Urothelium cell line (cell line): Measurements from ENCODE around the gene TAF4.
"Not testable (repeated sequence)": the region's sequence is repeated elsewhere in the genome, so short reads cannot be mapped to it uniquely, and the experiment has no call there.

Experiments
- DNase-seq: peaks from one replicate; pipeline ENCODE4 v3.0.0; 2011; ENCODE audit warnings: low spot score, mixed read lengths
- FAIRE-seq: peaks from 2 replicates; lab custom pipeline; 2011; peaks lifted over from hg19 to GRCh38; lab: Jason Lieb, UNC

The TAF4 gene, protein sequence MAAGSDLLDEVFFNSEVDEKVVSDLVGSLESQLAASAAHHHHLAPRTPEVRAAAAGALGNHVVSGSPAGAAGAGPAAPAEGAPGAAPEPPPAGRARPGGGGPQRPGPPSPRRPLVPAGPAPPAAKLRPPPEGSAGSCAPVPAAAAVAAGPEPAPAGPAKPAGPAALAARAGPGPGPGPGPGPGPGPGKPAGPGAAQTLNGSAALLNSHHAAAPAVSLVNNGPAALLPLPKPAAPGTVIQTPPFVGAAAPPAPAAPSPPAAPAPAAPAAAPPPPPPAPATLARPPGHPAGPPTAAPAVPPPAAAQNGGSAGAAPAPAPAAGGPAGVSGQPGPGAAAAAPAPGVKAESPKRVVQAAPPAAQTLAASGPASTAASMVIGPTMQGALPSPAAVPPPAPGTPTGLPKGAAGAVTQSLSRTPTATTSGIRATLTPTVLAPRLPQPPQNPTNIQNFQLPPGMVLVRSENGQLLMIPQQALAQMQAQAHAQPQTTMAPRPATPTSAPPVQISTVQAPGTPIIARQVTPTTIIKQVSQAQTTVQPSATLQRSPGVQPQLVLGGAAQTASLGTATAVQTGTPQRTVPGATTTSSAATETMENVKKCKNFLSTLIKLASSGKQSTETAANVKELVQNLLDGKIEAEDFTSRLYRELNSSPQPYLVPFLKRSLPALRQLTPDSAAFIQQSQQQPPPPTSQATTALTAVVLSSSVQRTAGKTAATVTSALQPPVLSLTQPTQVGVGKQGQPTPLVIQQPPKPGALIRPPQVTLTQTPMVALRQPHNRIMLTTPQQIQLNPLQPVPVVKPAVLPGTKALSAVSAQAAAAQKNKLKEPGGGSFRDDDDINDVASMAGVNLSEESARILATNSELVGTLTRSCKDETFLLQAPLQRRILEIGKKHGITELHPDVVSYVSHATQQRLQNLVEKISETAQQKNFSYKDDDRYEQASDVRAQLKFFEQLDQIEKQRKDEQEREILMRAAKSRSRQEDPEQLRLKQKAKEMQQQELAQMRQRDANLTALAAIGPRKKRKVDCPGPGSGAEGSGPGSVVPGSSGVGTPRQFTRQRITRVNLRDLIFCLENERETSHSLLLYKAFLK

DNA sequence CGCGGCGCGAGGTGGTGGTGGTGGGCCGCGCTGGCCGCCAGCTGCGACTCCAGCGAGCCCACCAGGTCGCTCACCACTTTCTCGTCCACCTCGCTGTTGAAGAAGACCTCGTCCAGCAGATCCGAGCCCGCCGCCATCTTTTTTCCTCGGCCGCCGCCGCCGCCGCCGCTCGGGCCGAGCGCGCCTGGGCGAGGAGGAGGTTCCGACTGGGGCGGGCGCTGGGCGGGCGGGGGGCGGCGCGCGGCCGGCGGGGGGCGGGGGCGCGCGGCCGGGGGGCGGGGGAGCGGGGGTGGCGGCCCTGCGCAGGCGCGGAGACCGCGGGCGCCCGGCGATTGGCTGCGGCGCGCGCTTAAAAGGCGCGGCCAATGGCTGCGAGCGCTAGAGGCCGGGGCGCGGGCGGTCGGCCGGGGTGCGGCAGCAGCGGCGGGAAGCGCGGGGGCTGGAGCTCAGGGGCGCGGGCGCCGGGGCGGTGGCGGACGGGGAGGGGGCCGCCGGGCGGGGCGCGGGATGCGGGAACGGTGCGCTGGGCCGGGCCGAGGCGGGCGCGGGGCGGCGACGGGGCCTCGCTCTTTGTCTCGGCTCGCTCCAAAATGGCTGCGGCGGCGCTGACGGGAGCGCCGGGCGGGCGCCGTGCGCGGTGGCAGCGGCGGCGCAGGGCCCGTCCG lies at the start of gene TAF4:
TSS of gene TAF4 (minus strand) at position 208 of the 665 bp plus-strand sequence. CDS start at position 137, 71 bp downstream.
- FAIRE-seq (peak; percentile 52), DNase-seq (peak; percentile 100)

DNA sequence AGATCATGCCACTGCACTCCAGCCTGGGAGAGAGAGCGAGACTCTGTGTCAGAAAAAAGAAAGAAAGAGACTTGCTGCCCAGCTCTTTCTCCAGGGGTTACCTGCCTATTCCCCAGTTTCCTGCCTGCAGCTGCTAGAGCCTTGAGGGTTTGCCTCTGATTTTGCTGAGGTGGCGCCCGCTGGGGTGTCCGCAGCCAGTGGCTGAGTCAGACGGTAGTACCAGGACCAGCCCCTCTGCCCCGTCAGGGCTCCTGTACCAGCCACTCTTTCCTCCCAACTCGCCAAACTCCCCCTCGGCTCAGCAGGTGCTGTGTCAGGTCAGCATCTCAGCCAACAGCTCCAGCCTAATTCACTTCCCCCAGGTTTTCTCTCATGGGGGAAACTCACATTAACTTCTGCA lies 49.2 kb upstream of the TAF4 start:
- DNase-seq (no peak), FAIRE-seq (no peak)

DNA sequence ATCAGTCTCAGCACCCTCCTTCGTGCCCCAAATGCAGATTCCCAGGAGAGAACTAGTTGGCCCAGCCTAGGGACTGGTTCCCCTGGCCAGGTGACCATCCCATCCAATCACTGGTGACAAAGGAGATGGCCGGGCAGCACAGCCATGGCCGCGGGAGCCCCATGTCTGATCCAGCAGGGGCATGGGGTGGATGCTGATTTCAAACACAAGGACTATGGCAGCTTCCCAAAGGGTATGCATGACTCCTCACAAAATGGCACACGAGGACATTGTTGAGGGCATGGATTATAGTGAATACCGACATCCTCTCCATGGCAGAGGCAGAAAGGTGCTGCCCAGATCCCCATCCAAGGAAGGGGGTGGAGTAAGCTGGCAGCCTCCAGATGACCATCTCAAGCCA lies 46.7 kb upstream of the TAF4 start:
- FAIRE-seq = no peak
- no peak for DNase-seq

DNA sequence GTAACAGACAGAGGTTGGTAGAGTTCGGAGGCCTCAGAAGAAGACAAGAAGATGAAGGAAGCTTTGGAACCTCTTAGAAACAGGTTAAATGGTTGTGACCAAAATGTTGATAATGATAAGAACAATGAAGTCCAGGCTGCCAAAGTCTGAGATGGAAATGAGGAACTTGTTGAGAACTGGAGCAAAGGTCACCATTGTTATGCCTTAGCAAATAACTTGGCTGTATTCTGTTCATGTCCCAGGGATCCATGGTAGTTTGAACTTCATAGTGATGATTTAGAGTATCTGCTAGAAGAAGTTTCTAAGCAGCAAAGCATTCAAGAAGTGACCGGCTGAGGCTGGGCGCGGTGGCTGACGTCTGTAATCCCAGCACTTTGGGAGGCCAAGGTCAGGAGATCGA lies 45.5 kb upstream of the TAF4 start:
- DNase-seq (no peak), FAIRE-seq (no peak)

DNA sequence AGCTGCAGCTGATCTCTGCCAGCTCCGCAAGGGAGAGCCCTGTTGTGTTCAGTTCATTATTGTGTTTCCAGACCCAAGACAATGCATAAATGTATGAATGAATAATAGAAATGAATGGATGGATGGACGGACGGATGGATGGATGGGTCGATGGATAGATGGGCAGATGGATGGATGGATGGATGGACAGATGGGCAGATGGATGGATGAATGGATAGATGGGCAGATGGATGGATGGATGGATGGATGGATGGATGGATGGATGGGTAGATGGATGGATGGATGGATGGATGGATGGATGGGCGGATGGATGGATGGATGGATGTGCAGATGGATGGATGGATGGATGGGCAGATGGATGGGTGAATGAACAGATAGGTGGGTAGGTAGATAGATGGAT lies 39.9 kb upstream of the TAF4 start:
- no peak for DNase-seq
- FAIRE-seq = peak; percentile 97

DNA sequence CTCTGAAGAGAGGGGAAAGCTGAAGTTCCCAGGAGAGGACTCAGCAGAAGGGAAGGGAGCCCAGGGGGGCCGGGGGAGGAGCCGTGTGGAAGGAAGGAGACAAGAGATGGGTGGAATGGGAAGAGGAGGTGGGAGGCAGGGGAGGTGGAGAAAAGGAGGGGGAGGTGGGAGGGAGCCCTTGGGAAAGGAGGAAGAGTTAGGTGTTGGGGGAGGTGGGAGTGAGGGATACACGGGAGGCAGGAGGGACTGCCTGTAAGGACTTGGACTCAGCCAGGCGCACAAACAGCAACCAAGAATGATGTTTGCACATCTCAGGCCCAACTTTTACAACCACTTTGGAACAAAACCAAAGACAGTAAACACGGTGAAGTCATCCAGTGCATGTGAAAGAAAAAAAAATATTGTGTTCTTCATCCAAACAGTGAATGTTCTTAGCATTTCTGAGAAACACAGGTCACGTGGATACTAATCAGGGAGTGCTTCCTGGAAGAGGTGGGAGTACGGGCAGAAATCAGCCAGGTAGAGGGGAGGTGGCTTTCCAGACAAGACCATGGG lies 39.2 kb upstream of the TAF4 start:
- DNase-seq (no peak), FAIRE-seq (peak; percentile 32)

DNA sequence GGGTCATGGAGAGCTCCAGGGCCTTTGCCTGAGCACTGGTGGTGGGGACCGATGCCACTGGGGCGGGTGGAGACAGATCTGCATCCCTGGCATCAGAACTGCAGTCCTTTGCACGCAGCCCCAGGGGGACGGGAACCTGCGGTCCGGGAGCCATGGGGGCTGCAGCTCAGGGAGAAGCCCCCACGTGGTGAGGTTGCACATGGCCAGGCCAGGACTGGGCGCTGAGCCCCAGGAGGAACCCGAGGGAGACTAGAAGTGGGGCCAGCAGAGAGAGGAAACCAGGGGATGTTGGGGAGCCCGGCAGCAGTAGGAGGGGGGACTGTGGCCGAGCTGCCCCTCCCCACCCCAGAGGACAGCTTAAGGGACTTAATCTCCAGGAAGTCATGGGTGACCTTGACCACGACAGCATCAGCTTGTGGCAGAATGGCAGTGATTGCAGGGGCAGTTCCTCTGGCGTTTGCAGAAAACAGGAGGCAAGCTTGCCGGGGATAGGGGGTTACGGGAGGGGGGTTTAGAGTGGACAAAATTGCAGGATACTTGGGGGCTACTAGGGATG lies 38.6 kb upstream of the TAF4 start:
- FAIRE-seq (no peak), DNase-seq (no peak)

DNA sequence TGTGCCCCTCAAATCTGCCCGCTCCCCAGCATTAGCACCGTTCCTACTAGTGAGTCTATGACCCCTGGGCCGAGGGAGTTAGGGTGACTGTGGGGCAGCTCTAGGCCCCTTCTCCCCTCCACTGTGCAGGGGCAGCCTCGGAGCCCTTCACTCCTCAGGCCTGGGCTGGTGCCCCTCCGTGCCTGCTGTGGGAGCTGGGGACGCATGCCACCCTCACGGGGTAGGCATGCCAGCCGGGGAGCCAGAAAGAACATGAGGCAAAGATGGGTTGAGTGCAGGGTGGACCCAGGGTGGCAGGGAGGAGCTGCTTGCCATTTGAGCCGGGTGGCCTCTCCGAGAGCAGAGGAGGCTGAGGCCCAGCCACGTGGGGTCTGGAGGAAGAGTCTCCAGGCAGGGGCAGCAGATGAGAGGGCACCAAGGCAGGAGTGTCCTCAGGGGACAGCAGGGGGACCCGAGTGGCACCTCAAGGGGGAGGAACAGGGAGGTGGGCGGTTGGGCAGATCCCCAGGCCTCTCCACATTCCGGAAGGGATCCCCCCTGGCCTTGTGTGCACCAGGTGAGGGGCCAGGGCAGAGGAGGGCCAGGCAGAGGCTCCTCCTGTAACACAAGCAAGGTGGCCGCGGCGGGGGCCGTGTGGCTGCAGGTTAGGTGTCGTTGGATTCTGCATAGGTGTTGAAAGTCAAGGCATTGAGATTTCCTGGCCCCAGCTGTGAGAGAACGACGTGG lies 38.0 kb upstream of the TAF4 start:
- no peak for DNase-seq
- FAIRE-seq = no peak

DNA sequence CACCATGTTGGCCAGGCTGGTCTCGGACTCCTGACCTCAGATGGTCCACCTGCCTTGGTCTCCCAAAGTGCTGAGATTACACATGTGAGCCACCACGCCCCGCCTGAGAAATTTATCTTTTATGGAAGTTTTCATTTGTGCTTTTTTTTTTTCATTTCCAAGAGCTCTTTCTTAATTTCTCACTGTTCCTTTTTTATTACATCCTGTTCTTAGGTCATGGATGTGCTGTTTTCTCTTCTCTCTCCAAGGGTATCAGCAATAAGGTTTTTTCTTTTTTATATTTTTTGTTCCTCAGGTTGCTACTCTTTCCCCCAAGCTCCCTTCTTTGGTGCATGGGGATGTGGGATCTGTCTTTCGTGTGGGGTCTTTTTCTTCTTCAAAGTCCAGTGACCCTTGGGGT lies 35.4 kb upstream of the TAF4 start:
- FAIRE-seq (no peak), DNase-seq (no peak)

DNA sequence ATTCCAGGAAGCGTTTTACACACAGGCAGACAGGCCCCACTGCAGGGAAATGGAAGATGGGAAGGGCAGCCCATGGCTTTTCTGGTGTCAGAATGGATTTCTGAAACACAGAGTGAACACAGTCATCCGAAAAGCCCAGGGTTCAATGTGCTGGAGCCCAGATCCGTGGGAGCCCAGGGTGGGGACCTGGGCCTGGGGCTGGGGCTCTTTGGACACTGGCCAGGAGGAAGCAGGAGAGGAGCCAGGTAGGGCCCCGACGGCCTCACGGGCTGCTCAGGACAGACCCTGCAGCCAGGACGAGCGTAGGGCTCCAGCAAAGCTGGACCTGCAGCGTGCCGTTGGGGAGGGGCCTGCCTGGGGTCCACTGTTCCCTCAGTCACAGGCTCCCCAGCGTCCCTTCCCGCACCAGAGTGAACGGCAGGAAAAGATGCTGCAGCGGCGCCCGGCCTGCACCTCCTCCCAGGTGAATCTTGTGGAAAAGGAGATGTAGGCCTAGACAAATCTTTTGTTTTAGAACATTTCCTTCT lies 32.3 kb upstream of the TAF4 start:
- DNase-seq = no peak
- no peak for FAIRE-seq

DNA sequence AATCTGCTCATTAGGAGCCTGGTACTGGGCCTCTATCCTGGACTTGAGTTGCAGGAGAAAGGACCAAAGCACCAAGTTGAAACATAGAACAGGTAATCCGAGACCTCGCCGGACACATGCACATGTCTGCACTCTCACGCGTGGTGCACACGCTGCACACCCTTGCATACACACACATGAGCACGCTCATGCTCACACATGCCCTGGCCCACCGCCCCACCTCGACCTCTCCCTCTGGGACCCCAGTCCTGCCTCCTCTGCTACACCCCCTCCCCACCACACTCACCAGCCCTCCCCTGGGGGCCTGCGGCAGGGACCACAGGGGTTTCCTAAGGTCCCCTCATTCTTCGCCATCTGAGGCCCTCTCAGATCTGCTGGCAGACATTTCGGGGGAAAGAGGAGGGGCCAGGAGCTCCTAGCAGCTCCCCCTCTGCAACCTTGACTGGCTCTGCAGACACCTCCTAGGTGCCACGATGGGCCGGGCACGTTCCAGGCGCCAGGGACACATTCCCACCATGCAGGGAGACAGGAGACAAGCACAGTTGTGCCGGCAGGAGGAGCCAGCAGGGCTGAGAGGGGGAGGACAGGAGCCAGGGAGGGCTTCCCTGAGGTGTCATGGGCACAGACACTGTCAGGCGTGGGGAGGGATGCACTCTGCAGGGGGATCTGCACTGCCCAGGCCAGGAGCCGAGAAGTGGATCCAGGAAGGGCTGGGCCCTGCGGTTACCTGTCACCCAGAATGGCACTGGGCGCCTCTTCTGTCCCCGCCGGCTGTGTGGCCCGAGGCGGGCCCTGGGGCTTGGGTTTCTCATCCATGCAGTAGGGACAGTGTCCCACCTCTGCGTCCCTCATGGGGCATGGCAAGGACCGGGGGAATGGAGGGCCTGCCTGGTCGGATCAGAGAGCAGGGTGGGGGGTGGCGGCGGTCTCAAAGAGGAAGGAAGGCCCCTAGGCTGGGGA lies 31.0 kb upstream of the TAF4 start:
- FAIRE-seq = peak; percentile 9
- no peak for DNase-seq

DNA sequence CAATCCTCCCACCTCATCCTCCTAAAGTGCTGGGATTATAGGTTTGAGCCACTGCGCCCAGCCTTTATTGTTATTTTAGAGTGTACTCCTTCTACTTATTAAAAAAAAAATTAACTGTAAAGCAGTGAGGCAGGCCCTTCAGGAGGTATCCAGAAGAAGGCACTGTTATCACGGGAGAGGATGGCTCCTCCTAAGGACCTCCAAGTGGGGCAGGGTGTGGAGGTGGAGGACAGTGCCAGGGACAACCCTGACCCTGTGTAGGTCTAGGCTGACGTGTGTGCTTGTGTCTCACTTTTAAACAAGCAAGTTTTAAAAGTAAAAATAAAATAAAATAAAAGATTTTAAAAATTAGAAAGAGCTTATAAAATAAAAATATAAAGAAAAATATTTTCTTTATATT lies 23.7 kb upstream of the TAF4 start:
- DNase-seq = no peak
- FAIRE-seq = no peak

DNA sequence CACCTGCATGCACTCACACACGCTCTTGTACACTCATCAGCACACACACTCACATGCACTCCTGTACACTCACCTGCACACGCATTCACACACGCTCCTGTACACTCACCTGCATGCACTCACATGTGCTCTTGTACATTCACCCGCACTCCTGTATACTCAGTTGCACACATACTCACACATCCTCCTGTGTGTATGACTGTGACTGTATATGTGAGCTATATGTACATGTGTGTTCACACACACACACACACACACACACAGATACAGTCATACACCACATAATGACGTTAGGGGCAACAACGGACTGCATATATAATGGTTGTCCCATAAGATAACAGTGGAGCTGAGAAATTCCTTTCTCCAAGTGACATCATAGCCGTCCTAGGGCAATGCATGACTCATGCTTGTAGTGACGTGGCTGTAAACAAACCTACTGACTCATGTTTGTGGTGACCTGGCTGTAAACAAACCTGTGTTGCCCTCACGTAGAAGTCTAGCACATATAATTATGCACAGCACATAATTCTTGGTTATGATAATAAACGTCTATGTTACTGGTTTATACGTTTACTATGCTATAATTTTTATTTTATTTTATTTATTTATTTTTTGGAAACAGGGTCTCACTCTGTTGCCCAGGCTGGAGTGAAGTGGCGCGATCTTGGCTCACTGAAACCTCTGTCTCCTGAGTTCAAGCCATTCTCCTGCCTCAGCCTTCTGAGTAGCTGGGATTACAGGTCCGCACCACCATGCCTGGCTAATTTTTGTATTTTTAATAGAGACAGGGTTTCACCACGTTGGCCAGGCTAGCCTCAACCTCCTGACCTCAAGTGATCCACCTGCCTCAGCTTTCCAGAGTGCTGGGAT lies 22.8 kb upstream of the TAF4 start:
- FAIRE-seq = peak; percentile 97

DNA sequence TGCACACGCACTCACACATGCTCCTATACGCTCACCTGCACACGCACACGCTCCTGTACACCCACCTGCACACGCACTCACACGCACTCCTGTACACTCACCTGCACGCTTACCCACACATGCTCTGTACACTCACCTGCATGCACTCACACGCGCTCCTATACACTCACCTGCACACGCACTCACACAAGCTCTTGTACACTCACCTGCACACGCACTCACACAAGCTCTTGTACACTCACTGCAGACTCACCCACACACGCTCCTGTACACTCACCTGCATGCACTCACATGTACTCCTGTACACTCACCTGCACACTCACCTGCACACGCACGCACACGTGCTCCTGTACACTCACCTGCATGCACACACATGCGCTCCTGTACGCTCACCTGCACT lies 22.0 kb upstream of the TAF4 start:
- FAIRE-seq (no peak), DNase-seq (no peak)

More for the DNA sequence above, 22.8 kb upstream of the TAF4 start:
- peak; percentile 86 for DNase-seq

DNA sequence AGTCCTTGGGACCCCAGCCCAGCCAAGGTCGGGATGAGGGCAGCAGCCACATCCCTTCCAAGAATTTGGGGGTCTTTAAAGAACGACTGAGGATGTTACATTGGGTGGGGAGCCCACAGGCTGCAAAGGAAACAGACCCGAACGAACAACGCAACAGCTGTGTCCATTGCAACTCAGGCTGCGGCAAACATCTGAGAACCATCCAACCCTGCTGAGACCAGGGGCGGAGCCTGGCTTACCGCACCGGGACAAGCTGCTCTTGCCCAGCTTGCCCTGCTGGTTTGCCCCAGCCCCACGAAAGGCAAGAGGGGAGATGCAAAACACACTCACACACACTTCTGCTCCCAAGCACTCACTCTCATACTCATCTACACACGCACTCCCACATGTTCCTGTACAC lies 21.5 kb upstream of the TAF4 start:
- no peak for DNase-seq
- no peak for FAIRE-seq

DNA sequence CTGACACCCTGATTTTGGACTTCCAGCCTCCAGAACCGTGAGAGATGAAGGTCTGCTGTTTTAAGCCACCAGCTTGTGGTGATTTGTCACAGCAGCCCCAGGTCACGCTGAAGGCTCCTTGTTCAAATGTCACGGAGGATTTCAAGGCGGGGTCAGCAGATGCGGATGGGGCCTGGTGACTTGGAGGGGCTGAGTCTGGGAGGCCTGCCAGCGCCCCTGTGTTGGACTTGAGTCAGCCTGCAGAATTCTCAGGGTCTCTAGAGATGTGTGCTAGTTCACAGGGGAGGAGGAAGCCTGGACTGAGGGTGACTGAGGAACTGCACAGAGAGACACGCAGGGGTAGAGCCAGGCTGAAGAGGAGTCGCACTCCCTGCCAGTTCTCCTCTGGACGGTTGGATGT lies 19.5 kb upstream of the TAF4 start:
- no peak for DNase-seq
- no peak for FAIRE-seq

DNA sequence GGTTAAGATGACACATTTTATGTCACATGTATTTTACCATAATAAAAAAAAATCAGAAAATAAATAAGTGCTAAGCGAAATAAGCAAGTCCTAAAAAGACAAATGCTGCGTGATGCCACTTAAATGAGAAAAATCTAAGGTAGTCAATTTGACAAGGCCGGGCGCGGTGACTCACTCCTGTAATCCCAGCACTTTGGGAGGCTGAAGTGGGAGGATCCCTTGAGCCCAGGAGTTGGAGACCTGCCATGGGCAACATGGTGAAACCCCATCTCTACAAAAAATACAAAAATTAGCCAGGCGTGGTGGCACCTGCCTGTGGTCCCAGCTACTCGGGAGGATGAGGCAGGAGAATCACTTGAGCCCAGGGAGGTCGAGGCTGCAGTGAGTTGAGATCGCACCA lies 18.5 kb upstream of the TAF4 start:
- DNase-seq, FAIRE-seq: not testable (repeated sequence)
